Liver (tissue), 3 donors: Measurements from ENCODE around the gene YY1.

Experiments used
- ATF3 ChIP-seq: IDR thresholded peaks from 2 replicates; pipeline ENCODE4 v1.6.1; 2016; ENCODE audit warnings: antibody characterized with exemption
- CTCF ChIP-seq: fragments of 150-350 bp; IDR thresholded peaks from 2 replicates; pipeline ENCODE4 v1.5.1; 2017; ENCODE audit warnings: improper control_type of control experiment, low read depth, low read length; ENCODE audit not compliant: missing input control
- FOXA1 ChIP-seq: IDR thresholded peaks from 2 replicates; pipeline ENCODE4 v1.6.1; 2016; ENCODE audit warnings: antibody characterized with exemption
- FOXA2 ChIP-seq: IDR thresholded peaks from 2 replicates; pipeline ENCODE4 v1.6.1; 2016; ENCODE audit warnings: antibody characterized with exemption
- GABPA ChIP-seq, 2 donors: IDR thresholded peaks in 1 of 2; conservative IDR thresholded peaks in 1 of 2; 2 replicates each; pipeline ENCODE4 v1.6.1; 2016; ENCODE audit warnings: antibody characterized with exemption in 2 of 2, mild to moderate bottlenecking in 1 of 2, moderate library complexity in 1 of 2
- JUND ChIP-seq, 2 donors: IDR thresholded peaks; 2 replicates each; pipeline ENCODE4 v1.6.1; 2016; ENCODE audit warnings: antibody characterized with exemption in 2 of 2
- MAX ChIP-seq: IDR thresholded peaks from 2 replicates; pipeline ENCODE4 v1.6.1; 2016; ENCODE audit warnings: antibody characterized with exemption
- RAD21 ChIP-seq, 2 donors: IDR thresholded peaks; 2 replicates each; pipeline ENCODE4 v1.6.1; 2016; ENCODE audit warnings: antibody characterized with exemption in 2 of 2, mild to moderate bottlenecking in 2 of 2
- TAF1 ChIP-seq: conservative IDR thresholded peaks from 2 replicates; pipeline ENCODE4 v1.6.1; 2016; ENCODE audit warnings: antibody characterized with exemption, mild to moderate bottlenecking
- YY1 ChIP-seq: IDR thresholded peaks from 2 replicates; pipeline ENCODE4 v1.6.1; 2016; ENCODE audit warnings: antibody characterized with exemption, mild to moderate bottlenecking
- TF ChIP-seq, protein P1 (sequence below): IDR thresholded peaks from 2 replicates; pipeline ENCODE4 v1.6.1; 2016; ENCODE audit warnings: antibody characterized with exemption, mild to moderate bottlenecking
- donor health status: healthy.
- donor health status: healthy.

DNA sequence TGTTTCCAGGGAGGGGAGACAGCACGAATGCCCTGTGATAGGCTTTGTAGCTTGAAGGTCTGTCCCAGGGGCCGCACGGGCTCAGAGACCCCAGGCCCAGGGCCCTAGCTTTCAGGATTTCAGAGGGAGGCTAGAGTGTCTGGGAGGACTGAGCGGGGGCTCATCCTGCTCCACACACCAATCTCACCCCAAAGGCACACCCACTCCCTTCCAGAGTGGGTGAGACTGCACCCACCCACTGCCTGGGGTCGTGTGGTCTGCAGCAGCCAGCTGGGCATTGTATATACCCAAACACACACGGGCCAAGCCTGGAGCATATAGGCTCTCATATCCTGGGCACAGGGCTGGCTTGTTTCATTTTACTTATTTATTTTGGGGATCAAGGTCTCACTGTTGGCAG, 78.4 kb downstream of the YY1 start:
- no peak for TF ChIP-seq CTCF
- no peak for TF ChIP-seq TAF1
- no peak for TF ChIP-seq GABPA (IDR thresholded peaks at IDR 0.05 in 1 of 2, conservative IDR thresholded peaks at IDR 0.05 in 1 of 2)
- no peak for TF ChIP-seq FOXA1
- no peak for TF ChIP-seq FOXA2
- no peak for TF ChIP-seq RAD21 (IDR thresholded peaks at IDR 0.05)
- no peak for TF ChIP-seq JUND (IDR thresholded peaks at IDR 0.05)
- TF ChIP-seq ATF3 = no peak
- TF ChIP-seq MAX = no peak
- TF ChIP-seq, protein P1, sequence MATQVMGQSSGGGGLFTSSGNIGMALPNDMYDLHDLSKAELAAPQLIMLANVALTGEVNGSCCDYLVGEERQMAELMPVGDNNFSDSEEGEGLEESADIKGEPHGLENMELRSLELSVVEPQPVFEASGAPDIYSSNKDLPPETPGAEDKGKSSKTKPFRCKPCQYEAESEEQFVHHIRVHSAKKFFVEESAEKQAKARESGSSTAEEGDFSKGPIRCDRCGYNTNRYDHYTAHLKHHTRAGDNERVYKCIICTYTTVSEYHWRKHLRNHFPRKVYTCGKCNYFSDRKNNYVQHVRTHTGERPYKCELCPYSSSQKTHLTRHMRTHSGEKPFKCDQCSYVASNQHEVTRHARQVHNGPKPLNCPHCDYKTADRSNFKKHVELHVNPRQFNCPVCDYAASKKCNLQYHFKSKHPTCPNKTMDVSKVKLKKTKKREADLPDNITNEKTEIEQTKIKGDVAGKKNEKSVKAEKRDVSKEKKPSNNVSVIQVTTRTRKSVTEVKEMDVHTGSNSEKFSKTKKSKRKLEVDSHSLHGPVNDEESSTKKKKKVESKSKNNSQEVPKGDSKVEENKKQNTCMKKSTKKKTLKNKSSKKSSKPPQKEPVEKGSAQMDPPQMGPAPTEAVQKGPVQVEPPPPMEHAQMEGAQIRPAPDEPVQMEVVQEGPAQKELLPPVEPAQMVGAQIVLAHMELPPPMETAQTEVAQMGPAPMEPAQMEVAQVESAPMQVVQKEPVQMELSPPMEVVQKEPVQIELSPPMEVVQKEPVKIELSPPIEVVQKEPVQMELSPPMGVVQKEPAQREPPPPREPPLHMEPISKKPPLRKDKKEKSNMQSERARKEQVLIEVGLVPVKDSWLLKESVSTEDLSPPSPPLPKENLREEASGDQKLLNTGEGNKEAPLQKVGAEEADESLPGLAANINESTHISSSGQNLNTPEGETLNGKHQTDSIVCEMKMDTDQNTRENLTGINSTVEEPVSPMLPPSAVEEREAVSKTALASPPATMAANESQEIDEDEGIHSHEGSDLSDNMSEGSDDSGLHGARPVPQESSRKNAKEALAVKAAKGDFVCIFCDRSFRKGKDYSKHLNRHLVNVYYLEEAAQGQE = no peak
- no peak for TF ChIP-seq YY1
